SKM-1 (cell line): ENCODE measurements around the gene SMCHD1.
"Not testable (repeated sequence)": the region's sequence is repeated elsewhere in the genome, so short reads cannot be mapped to it uniquely, and the experiment has no call there.

ENCODE experiments used
- DNase-seq: peaks from one replicate; lab custom pipeline; 2025; ENCODE audit not compliant: unreplicated experiment; lab: John Stamatoyannopoulos, UW

SMCHD1 gene

GRCh38 chr18:2656981-2657512 is 1.5 kb downstream of the SMCHD1 start:
- no peak for DNase-seq

GRCh38 chr18:2657788-2658458 is 2.4 kb downstream of the SMCHD1 start:
- peak; percentile 88 for DNase-seq

GRCh38 chr18:2660849-2661248 is 5.3 kb downstream of the SMCHD1 start:
- DNase-seq, result not testable (repeated sequence)

GRCh38 chr18:2662288-2662687 is 6.8 kb downstream of the SMCHD1 start:
- not testable (repeated sequence) for DNase-seq

- no peak for DNase-seq
These were observed 7.5 kb downstream of the SMCHD1 start for GRCh38 chr18:2662990-2663389.

- no peak for DNase-seq
These were observed 16.9 kb downstream of the SMCHD1 start for GRCh38 chr18:2672410-2672809.

- no peak for DNase-seq
These were observed 17.3 kb downstream of the SMCHD1 start for GRCh38 chr18:2672872-2673271.

- DNase-seq, result not testable (repeated sequence)
These were observed 23.4 kb downstream of the SMCHD1 start for GRCh38 chr18:2678933-2679332.

GRCh38 chr18:2680216-2680792 is 24.8 kb downstream of the SMCHD1 start:
- no peak for DNase-seq

- DNase-seq, result no peak
These were observed 26.6 kb downstream of the SMCHD1 start for GRCh38 chr18:2681993-2682603.

GRCh38 chr18:2683055-2683454 is 27.5 kb downstream of the SMCHD1 start:
- no peak for DNase-seq

GRCh38 chr18:2686349-2686968 is 30.9 kb downstream of the SMCHD1 start:
- DNase-seq, result no peak

GRCh38 chr18:2687390-2688001 is 32.0 kb downstream of the SMCHD1 start:
- DNase-seq, result no peak

- no peak for DNase-seq
These were observed 37.0 kb downstream of the SMCHD1 start for GRCh38 chr18:2692508-2692907.

- no peak for DNase-seq
These were observed 41.7 kb downstream of the SMCHD1 start for GRCh38 chr18:2697184-2697583.

GRCh38 chr18:2699001-2699400 is 43.5 kb downstream of the SMCHD1 start:
- no peak for DNase-seq

- DNase-seq, result no peak
These were observed 49.0 kb downstream of the SMCHD1 start for GRCh38 chr18:2704541-2704940.

- no peak for DNase-seq
These were observed 51.4 kb downstream of the SMCHD1 start for GRCh38 chr18:2706903-2707302.

GRCh38 chr18:2707551-2708168 is 52.1 kb downstream of the SMCHD1 start:
- no peak for DNase-seq

- no peak for DNase-seq
These were observed 53.8 kb downstream of the SMCHD1 start for GRCh38 chr18:2709316-2709715.

GRCh38 chr18:2714140-2714539 is 58.6 kb downstream of the SMCHD1 start:
- no peak for DNase-seq
